Activated CD8-positive, alpha-beta memory T cell treated with anti-CD3 and anti-CD28 coated beads, Interleukin-2, amount 50 U/mL, for 24 hours (primary cell): Measurements from ENCODE around the gene MYRF.
A peak's percentile ranks its signal among the peaks of the same experiment; 100 is the strongest.

Experiments
- DNase-seq: peaks from one replicate; pipeline ENCODE4 v3.0.0-alpha.2; 2020; ENCODE audit errors: extremely low read depth

The MYRF gene

DNA sequence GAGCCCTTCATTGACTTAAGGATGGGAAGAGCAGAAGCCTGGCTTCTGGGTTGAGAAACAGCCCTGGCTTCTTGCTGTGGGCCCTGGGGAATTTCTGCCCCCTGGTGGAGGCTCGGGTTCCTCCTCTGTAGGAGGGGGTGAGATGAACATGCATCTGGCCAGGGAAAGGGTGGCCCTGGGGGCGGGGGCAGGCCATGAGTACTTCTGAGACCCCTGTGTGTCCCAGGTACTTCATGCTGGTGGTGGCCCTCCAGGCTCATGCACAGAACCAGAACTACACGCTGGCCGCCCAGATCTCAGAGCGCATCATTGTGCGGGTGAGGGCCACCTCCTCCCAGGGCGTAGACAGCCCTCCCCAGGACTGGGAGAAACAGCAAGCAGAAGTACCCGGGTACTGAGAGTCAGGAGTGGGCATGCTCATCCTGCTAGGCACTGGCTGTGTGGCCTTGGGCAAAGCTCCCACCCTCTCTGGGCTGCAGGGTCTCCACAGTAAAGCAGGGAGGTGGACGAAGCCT lies 24.2 kb downstream of the MYRF start:
- DNase-seq, result no peak

DNA sequence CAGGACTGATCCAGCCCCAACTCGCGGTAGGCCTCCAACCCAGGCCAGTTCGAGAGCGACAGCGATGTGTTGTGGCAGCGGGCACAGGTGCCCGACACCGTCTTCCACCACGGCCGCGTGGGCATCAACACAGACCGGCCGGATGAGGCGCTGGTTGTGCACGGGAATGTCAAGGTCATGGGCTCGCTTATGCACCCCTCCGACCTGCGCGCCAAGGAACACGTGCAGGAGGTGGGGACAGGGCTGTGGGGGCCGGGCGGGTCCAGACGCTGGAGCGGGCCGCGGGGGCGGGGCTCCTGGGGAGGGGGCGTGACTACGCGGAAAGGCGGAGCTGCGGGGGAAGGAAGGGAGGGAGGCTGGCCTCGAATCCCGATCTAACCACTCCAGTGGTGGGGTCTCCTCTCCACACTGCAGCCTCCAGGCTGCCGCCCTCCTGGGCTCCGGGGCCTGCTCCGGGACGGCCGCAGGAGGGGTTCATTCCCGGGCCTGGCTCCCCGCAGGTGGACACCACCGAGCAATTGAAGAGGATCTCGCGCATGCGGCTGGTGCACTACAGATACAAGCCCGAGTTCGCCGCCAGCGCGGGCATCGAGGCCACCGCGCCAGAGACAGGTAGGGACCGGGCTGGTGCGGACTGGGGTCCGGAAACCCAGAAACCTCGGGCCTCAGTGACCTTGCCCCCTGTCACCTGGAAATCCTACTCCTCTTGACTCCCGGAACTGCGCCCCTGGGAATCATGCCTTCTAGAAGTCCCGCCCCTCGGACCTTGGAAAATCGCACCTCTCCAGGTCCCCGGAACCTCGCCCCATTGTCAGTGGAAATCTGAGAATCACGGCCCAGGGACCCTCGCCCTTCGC lies 25.0 kb downstream of the MYRF start:
- DNase-seq, result no peak

DNA sequence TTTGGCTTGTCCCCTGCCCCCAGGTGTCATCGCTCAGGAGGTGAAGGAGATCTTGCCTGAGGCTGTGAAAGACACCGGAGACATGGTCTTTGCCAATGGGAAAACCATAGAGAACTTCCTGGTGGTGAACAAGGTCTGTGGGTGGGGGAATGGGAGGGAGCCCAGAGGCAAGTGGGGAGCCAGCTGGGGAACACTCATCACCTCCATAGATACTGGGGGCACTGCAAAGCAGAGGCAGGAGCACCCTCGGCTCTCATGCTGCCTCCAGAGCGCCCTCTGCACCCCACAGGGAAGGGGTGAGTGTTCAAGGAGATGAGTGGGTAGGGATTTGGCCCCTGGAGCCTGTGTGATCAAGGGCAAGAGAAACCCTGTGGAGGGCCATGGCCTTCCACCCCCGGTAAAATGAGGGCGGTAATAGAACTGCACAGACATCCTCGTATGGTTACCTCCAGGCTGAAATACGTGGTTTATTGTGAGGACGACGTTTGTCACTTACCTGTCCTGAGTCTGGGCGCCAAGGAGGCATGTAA lies 26.0 kb downstream of the MYRF start:
- no peak for DNase-seq

GRCh38 chr11:61778920-61779650 lies 26.6 kb downstream of the MYRF start:
- DNase-seq, result no peak

- DNase-seq, result no peak
These were observed 27.5 kb downstream of the MYRF start for GRCh38 chr11:61779666-61780525.

DNA sequence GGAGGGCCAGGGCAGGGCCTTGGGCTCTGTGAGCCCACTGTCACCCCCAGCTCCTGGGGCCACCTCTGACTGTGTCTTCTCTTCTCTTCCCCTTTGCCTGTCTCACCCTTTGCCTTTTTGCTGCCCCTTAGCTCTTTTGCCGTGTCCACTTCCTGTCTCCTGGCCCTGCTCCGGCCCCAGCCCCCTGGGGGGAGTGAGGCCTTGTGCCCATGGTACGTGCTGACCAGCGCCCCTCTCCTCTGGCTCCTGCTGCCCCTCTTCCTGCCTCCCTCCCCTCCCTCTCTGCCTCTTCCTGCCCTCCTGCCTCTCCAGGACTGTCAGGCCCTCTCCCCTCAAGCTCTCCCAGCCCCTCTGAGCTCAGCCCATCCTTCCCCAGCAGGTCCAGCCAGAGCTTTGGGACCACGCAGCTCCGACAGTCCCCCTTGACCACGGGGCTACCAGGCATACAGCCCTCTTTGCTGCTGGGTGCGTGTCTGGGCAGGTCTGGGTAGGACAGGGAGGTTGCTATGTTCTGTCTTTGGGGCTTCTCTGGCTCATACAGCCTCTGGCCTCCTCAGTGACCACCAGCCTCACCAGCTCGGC lies 28.2 kb downstream of the MYRF start:
- no peak for DNase-seq

GRCh38 chr11:61781585-61781984 lies 29.1 kb downstream of the MYRF start:
- DNase-seq, result no peak

- no peak for DNase-seq
These were observed 29.9 kb downstream of the MYRF start for GRCh38 chr11:61782299-61782698.

GRCh38 chr11:61782841-61783240 lies 30.4 kb downstream of the MYRF start:
- DNase-seq, result no peak

DNA sequence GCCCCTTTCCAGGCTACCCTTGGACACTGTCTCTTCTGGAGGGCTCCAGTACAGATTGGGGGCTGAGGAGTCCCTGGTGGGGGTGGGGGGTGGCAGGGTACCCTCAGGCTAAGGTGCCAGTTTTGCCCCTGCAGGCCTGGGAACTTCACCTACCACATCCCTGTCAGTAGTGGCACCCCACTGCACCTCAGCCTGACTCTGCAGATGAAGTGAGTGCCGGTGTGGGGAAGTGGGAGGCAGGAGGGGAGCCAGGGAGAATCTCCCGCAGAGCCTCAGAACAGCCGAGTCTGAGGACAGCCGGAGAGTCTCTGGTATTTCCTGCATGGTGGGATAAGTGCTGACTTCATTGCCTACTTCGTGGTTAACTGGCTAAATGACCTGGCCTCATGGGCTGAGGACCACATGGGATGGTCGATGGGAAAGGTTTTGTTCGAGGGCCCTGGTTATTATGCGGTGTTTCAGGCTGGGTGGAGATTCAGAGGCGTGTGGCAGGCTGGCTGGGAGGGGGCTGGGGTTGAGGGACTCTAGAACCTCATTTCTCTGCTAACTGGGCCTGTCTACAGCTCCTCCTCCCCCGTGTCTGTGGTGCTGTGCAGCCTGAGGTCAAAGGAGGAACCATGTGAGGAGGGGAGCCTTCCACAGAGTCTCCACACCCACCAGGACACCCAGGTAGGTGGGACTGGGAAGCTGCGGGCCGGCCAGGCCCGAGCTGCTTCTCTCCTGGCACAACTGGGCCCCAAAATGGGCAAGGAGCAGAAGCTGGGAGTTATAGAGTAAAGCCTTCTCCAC lies 31.5 kb downstream of the MYRF start:
- no peak for DNase-seq

- DNase-seq, result no peak
These were observed 32.0 kb downstream of the MYRF start for GRCh38 chr11:61784506-61784805.

DNA sequence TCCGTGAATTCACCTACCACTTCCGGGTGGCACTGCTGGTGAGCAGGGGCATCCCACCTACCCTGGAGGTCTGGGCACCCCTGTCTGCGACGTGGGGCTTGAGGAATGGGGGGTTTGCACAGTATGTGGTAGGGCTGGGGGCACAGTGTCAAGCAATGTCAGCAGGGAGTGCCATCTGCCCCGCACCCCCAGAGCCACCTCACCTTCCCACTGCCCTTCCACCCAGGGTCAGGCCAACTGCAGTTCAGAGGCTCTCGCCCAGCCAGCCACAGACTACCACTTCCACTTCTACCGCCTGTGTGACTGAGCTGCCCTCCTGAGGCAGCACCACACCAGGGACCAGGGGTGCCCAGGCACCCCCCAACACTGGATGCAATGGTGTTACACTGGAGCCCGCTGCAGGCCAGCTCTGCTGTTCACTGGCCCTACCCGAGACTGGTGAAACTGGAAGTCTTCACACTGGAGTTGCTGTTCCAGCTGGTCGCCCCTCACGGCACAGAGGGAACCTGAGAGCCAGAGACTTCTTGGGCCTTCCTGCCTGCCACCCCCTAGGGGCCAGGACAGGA lies 33.5 kb downstream of the MYRF start:
- no peak for DNase-seq

- no peak for DNase-seq
These were observed 35.6 kb downstream of the MYRF start for GRCh38 chr11:61787928-61788491.

DNA sequence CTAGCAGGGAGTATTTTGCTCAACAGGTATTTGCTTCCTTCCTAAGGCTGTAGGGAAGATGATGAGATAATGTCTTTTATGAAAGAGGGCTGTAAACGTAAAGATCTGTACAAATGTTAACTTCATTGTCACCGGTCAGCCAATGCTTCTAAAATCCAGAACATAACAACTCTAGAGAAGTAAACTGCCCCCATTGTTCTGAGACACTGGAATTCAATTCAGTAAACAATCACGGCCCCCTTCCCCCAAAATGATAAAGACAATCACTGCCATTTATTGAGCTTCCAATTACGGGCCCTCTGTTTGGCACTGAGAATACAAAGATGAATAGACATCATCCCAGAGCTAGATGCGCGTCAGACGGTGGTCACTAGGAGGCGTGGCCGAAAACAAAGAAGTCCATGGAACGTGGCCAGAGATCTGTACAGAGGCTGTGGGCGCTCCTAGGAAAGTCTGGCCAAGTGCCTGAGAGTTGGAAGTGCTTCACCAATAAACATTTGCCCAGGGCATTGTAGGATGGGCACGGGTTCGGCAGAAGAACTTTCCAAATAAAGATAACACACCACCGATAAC lies 39.4 kb downstream of the MYRF start:
- no peak for DNase-seq

DNA sequence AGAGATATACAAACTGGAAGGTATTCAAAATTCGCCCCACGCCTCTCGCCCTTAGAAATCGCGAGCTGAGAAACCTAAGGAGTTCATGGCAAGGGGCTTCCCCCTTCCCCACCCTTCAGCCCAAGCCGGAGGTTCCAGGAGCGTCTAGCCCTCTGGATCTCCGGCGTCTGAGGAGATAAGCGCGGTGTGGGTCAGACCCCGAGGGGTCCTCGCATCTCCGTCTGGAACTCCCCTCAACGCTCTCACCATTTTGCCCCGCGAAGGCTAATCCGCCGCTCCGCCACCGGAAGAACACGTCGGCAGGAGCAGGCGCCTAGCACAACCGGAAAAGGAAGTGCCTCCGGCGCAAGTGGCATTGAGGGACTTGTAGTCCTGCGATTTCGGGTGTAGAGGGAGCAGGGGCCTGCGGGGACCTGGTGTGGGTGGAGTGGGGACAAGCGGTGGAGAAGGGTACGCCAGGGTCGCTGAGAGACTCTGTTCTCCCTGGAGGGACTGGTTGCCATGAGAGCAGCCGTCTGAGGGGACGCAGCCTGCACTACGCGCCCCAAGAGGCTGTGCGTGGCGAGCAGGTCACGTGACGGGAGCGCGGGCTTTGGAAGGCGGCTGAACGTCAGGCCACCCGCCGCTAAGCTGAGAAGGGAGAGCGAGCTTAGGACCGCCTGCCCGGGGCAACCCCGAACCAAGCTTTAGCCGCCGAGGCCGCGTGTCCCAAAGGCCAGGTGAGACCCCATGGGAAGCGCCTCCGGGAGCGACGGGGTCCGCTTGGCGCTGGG lies 40.1 kb downstream of the MYRF start, which contains the start of the genes FEN1 and TMEM258:
Gene FEN1 (plus strand): TSS at position 602 of the 773 bp plus-strand sequence. CDS start 2,451 bp downstream, outside the sequence.
Gene TMEM258 (minus strand): TSS at position 290 of the 773 bp plus-strand sequence. CDS start 41 bp downstream, at position 249.
- DNase-seq, result peak; percentile 71

GRCh38 chr11:61793083-61793828 lies 40.8 kb downstream of the MYRF start:
- no peak for DNase-seq

DNA sequence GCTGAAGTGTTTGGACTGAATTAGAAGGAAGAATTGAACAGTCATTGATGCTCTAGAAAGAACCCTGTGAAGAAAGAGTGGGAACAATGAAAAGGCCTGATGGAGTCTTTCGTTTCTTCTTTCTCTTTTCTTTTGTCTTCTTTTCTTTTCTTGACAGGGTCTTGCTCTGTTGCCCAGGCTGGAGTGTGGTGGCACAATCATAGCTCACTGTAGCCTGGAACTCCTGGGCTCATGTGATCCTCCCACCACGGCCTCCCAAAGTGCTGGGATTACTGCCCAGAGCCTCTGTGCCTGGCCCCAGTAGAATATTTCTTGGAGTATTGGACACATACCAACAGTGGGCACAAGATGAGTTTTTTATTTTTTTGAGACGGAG lies 41.4 kb downstream of the MYRF start:
- no peak for DNase-seq

- DNase-seq, result no peak
These were observed 42.1 kb downstream of the MYRF start for GRCh38 chr11:61794579-61794978.
